Immature natural killer cell (primary cell): ENCODE data around the gene TCF4. TPM values are rescaled to one million over a fixed set of nuclear protein-coding genes. Genes with fewer than 3 reads are reported as not detected.

Experiments
- DNase-seq, 3 donors: peaks; one replicate each; pipeline ENCODE4 v3.0.0; 2022; ENCODE audit warnings: mixed read lengths in 1 of 3
- H3K27ac Mint-ChIP-seq, 6 donors: one replicate each; pipeline ENCODE4 v1.8.0; 2020; ENCODE audit warnings: mixed read lengths in 6 of 6, mild to moderate bottlenecking in 5 of 6, inconsistent platforms in 4 of 6, moderate library complexity in 3 of 6
- H3K27me3 Mint-ChIP-seq, 3 donors: one replicate each; pipeline ENCODE4 v1.8.0; 2020 to 2021; ENCODE audit warnings: low read depth in 3 of 3, mild to moderate bottlenecking in 3 of 3, mixed read lengths in 3 of 3, moderate library complexity in 3 of 3, inconsistent platforms in 1 of 3
- H3K36me3 Mint-ChIP-seq, 3 donors: one replicate each; pipeline ENCODE4 v1.8.0; 2020; ENCODE audit warnings: mixed read lengths in 3 of 3, inconsistent platforms in 2 of 3, mild to moderate bottlenecking in 2 of 3
- H3K4me1 Mint-ChIP-seq, 2 donors: one replicate each; pipeline ENCODE4 v1.8.0; 2020; ENCODE audit warnings: inconsistent platforms in 2 of 2, mild to moderate bottlenecking in 2 of 2, mixed read lengths in 2 of 2, moderate library complexity in 1 of 2
- H3K4me3 Mint-ChIP-seq, 5 donors: one replicate each; pipeline ENCODE4 v1.8.0; 2020; ENCODE audit warnings: mild to moderate bottlenecking in 5 of 5, mixed read lengths in 5 of 5, inconsistent platforms in 3 of 5, moderate library complexity in 3 of 5
- H3K9me3 Mint-ChIP-seq, 6 donors: one replicate each; pipeline ENCODE4 v1.8.0; 2020; ENCODE audit warnings: mild to moderate bottlenecking in 6 of 6, mixed read lengths in 6 of 6, inconsistent platforms in 4 of 6, moderate library complexity in 3 of 6
- polyA plus RNA-seq, 3 donors: library from polyadenylated mRNA; unstranded; fragments of 300-500 nt; fragmentation: Illumina TruSeq; gene quantifications; one replicate each; pipeline ENCODE4 v1.2.3, GENCODE V29; 2021

Gene TCF4
- polyA plus RNA-seq, 3 donors from 2014 or later, result 7.7 to 28.0 (median 17.6) TPM

- no peaks in the 10 kb centered on the region for H3K4me1 Mint-ChIP-seq
- H3K27ac Mint-ChIP-seq, result no peak overlapping the region
- H3K4me3 Mint-ChIP-seq, result no peak overlapping the region
- no peak for DNase-seq
- no peaks in the 10 kb centered on the region for H3K36me3 Mint-ChIP-seq
- H3K9me3 Mint-ChIP-seq, result no peaks in the 10 kb centered on the region
- peaks cover 0 to 7% (median 5%) of the 10 kb centered on the region in 3 donors for H3K27me3 Mint-ChIP-seq
Measured at GRCh38 chr18:55603775-55604174, 15.8 kb upstream of the TCF4 start.

DNA sequence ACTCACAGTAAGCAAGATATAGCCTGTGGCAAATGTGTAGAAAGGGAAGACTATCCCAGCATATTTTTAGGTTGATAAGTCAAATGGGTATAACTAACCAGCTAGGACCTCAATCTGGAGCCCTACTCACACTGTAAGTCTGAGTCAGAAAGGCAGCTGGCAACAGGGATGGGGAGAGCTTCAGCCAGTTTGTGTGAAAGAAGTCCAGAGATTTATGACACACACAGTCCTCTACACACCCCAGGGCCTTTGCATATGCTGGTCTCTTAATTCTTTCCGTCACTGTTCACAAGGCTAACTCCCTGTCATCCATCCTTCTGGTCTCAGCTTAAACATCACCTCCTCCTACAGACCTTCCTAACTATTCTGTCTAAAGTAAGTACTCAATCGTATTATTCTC lies 5.9 kb upstream of the TCF4 start:
- Mint-ChIP-seq H3K9me3 (no peaks in the 10 kb centered on the region), H3K27me3 (peaks cover 3 to 11% (median 4%) of the 10 kb centered on the region in 3 donors), H3K4me1 (peaks cover 11 to 17% of the 10 kb centered on the region in 2 donors), H3K36me3 (no peaks in the 10 kb centered on the region), H3K4me3 (no peak overlapping the region), H3K27ac (no peak overlapping the region)
- no peak for DNase-seq

- Mint-ChIP-seq H3K27ac (no peak overlapping the region), H3K36me3 (peaks cover 0 to 3% (median 0%) of the 10 kb centered on the region in 3 donors), H3K9me3 (peaks cover 0 to 5% (median 0%) of the 10 kb centered on the region in 6 donors), H3K4me1 (peaks cover 17 to 26% of the 10 kb centered on the region in 2 donors), H3K27me3 (peaks cover 6 to 18% (median 11%) of the 10 kb centered on the region in 3 donors), H3K4me3 (no peak overlapping the region)
- DNase-seq, result no peak
Measured at GRCh38 chr18:55592572-55592971, 4.6 kb upstream of the TCF4 start.

DNA sequence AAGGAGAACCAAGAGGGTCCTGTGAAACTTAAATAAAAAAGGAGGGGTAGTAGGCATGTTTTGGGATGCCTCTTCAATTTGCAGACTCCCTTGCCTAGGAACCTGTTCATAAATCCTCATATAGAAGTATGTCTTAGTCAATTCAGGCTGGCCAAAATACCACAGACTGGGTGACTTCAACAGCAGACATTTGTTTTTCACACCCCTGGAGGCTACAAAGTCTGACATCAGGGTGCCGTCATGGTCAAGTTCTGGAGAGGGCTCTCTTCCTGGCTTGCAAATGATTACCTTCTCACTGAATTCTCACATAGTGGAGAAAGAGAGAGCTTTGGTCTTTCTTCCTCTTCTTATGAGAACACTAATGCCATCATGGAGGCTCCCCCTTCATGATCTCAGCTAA lies 4.1 kb upstream of the TCF4 start:
- no peak overlapping the region for H3K4me3 Mint-ChIP-seq
- H3K4me1 Mint-ChIP-seq, result peaks cover 20 to 31% of the 10 kb centered on the region in 2 donors
- H3K27me3 Mint-ChIP-seq, result peaks cover 8 to 22% (median 14%) of the 10 kb centered on the region in 3 donors
- no peak overlapping the region for H3K27ac Mint-ChIP-seq
- DNase-seq, result no peak
- H3K36me3 Mint-ChIP-seq, result peaks cover 0 to 3% (median 0%) of the 10 kb centered on the region in 3 donors
- H3K9me3 Mint-ChIP-seq, result peaks cover 0 to 5% (median 0%) of the 10 kb centered on the region in 6 donors

- H3K4me1 Mint-ChIP-seq, result peaks cover 37 to 51% of the 10 kb centered on the region in 2 donors
- peak overlapping the region; percentile 88 to 99 (median 90) for H3K4me3 Mint-ChIP-seq
- DNase-seq, result peak; percentile 83 to 89 (median 88)
- H3K27me3 Mint-ChIP-seq, result peaks cover 12 to 31% (median 23%) of the 10 kb centered on the region in 3 donors
- H3K27ac Mint-ChIP-seq, result peak overlapping the region; percentile 67 to 91 (median 82)
- peaks cover 0 to 5% (median 0%) of the 10 kb centered on the region in 6 donors for H3K9me3 Mint-ChIP-seq
- peaks cover 0 to 3% (median 0%) of the 10 kb centered on the region in 3 donors for H3K36me3 Mint-ChIP-seq
Measured at GRCh38 chr18:55589625-55590291, 1.8 kb upstream of the TCF4 start.

DNA sequence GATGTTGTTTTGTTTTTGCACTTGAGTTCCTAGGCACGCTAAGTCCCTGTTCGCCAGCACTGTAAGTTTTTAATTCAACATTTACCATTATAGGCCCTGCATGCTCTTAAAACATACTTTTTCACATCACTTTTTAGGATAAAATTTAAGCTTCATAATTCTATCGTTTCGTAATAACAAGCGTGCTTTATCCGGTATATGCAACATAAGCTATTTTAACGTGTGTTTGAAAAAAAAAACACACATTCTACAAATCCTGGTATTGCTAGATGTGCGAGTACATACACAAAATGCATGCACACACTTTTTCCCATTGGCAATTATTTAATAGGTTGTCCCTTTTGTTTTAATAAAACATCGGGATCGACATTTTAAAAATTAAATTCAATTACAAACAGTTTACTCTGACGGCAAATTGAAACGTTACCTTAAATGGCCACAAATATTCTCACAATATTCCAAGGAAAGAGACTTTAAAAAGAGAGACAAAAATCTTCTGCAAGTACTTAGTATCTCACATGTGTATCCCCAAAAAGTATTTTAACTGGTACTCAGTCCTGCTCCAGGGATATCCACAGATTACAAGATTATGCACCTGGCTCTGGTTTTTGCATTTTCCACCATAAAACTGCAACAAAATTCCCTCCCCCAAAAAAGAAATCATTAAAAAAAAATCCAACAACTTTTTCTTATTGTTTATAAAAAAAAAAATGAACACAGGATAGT lies 1.0 kb upstream of the TCF4 start:
- Mint-ChIP-seq H3K4me1 (peaks cover 37 to 51% of the 10 kb centered on the region in 2 donors), H3K4me3 (peak overlapping the region; percentile 88 to 99 (median 90)), H3K36me3 (peaks cover 0 to 3% (median 0%) of the 10 kb centered on the region in 3 donors), H3K27ac (peak overlapping the region; percentile 70 to 91 (median 86)), H3K27me3 (peaks cover 12 to 31% (median 21%) of the 10 kb centered on the region in 3 donors), H3K9me3 (peaks cover 0 to 5% (median 0%) of the 10 kb centered on the region in 6 donors)
- DNase-seq, result no peak

DNA sequence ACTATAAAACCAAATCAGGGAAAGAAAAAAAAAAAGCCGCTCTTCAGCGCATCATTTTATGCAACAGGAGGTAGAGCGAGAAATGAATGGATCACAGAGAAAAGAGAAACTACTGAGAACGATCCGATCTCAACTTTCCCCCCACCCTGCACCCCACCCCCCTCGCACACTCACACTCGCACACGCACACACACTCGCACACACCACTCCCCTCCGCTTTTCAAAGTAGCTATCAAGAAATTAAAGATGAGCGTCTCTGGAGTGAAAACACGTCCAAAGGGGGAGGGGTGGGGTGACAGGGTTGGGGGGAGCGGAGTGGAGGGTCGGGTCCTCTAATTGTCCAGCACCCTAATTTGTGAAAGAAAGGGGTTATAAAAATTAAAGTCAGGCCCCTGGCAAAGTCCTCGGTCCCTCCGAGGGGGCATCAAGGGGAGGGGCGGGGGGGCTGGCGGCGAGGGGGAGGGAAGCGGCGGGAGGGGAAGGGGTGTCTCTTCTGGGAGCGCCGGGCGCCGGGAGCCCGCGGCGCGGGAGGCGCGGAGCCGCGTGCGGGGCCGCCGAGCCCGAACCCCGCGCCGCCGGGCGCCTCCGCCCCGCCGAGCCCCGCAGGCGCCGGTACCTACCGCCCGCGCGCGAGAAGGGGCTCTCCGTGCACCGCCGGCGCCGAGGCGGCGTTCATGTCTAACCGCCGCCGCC lies 428 bp downstream of the TCF4 start:
- peaks cover 37 to 51% of the 10 kb centered on the region in 2 donors for H3K4me1 Mint-ChIP-seq
- peak overlapping the region in 5 of 6 donors; percentile 71 to 92 (median 84) for H3K27ac Mint-ChIP-seq
- H3K27me3 Mint-ChIP-seq, result peaks cover 12 to 30% (median 21%) of the 10 kb centered on the region in 3 donors
- no peak for DNase-seq
- peaks cover 0 to 5% (median 0%) of the 10 kb centered on the region in 6 donors for H3K9me3 Mint-ChIP-seq
- peak overlapping the region; percentile 92 to 99 (median 97) for H3K4me3 Mint-ChIP-seq
- peaks cover 0 to 3% (median 0%) of the 10 kb centered on the region in 3 donors for H3K36me3 Mint-ChIP-seq

DNA sequence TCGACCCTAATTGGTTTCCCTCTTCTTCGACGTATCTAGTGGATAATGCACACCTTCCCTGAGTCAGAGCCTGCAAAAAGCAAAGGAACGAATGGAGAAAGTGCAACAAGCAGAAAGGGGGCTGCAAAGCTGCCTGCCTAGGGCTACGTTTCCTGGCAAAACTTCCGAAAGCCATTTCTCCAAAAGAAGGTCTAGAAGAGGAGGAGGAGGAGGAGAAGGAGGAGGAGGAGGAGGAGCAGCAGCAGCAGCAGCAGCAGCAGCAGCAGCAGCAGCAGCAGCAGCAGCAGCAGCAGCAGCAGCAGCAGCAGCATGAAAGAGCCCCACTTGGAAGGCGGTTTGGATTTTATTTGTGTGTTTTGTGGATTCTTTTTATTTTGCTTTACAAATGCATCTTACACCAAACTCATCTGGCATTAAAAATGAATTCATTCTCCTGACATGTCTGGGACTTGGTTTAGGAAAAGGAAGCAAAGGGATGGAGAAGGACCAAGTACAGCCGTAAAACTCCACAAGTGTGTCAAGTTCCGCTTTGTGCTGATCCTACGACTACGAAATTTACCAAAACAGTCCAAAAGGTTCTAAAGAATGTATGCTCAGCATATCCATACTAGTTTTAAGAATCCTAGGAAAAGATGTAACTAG lies 2.0 kb downstream of the TCF4 start:
- no peak for DNase-seq
- Mint-ChIP-seq H3K36me3 (peaks cover 0 to 3% (median 0%) of the 10 kb centered on the region in 3 donors), H3K9me3 (peaks cover 0 to 5% (median 0%) of the 10 kb centered on the region in 6 donors), H3K27me3 (peaks cover 14 to 27% (median 21%) of the 10 kb centered on the region in 3 donors), H3K27ac (peak overlapping the region in 2 of 6 donors; percentile 15 to 34), H3K4me1 (peaks cover 37 to 51% of the 10 kb centered on the region in 2 donors), H3K4me3 (peak overlapping the region; percentile 92 to 97 (median 95))

DNA sequence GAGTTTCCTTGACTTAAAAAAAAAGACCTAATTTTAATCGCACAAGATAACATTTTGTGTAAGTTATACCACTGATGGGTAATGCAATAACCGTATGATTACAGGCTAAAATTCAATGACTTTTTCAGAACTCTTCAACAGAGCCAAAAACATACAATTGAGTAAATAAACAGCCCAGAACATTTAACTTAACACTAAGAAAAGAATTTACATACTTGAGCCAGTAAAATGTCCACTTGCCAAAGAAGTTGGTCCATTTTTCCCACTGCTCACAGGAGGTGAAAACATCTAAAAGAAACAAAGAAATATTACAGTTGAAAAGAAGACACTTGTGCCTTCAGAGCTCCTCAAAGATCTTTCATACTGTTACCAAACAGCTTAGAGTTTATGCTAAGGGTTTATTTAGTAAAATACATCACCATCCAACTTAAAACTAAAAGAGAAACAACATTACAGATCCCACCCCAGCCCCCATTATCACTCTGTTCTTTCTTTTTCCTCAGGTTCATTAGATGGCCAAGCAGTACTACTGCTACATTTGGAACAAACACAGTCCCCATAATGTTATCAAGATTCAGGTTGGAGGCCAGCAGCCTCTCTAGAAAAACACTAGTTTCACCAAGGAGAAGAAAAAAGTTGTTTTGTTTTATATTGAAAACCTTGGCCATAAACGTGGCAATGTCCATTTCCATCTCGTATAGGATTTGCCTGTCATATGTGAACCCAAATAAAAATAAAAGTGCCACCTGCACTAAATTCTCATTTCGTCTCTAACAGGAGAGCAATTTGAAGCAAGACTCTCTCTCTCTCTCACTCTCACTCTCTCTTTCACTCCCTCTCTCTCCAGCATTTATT lies 2.7 kb downstream of the TCF4 start:
- H3K27me3 Mint-ChIP-seq, result peaks cover 14 to 27% (median 21%) of the 10 kb centered on the region in 3 donors
- DNase-seq, result no peak
- peaks cover 0 to 5% (median 0%) of the 10 kb centered on the region in 6 donors for H3K9me3 Mint-ChIP-seq
- peaks cover 0 to 3% (median 0%) of the 10 kb centered on the region in 3 donors for H3K36me3 Mint-ChIP-seq
- H3K4me1 Mint-ChIP-seq, result peaks cover 37 to 47% of the 10 kb centered on the region in 2 donors
- H3K4me3 Mint-ChIP-seq, result peak overlapping the region; percentile 69 to 97 (median 95)
- H3K27ac Mint-ChIP-seq, result peak overlapping the region in 1 of 6 donors; percentile 13

GRCh38 chr18:55584201-55584600 lies 3.8 kb downstream of the TCF4 start:
- Mint-ChIP-seq H3K27ac (no peak overlapping the region), H3K4me1 (peaks cover 29 to 36% of the 10 kb centered on the region in 2 donors), H3K4me3 (no peak overlapping the region), H3K9me3 (peaks cover 0 to 5% (median 0%) of the 10 kb centered on the region in 6 donors), H3K27me3 (peaks cover 14 to 19% (median 19%) of the 10 kb centered on the region in 3 donors), H3K36me3 (peaks cover 0 to 3% (median 0%) of the 10 kb centered on the region in 3 donors)
- DNase-seq, result no peak

DNA sequence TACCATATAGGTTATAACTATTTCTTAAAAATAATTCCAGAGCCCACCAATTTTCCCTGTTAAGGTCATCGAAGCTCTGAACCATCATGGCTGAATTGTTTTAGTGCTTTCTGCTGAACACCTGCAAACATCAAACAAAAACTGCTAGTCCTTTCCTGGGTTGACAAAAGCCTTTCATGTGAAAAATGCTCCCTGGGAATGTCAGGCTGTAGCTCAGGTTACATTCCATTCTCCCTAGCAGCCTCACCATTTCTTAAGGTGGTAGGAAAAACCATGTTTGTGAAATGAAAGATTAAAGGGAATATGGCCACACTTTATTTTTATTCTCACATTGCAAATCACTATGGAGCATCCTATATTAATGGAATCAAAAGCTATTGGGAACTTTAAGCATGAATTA lies 5.7 kb downstream of the TCF4 start:
- no peak overlapping the region for H3K27ac Mint-ChIP-seq
- H3K4me1 Mint-ChIP-seq, result peaks cover 18 to 22% of the 10 kb centered on the region in 2 donors
- H3K4me3 Mint-ChIP-seq, result no peak overlapping the region
- DNase-seq, result no peak
- no peaks in the 10 kb centered on the region for H3K9me3 Mint-ChIP-seq
- peaks cover 8 to 11% (median 11%) of the 10 kb centered on the region in 3 donors for H3K27me3 Mint-ChIP-seq
- no peaks in the 10 kb centered on the region for H3K36me3 Mint-ChIP-seq

DNA sequence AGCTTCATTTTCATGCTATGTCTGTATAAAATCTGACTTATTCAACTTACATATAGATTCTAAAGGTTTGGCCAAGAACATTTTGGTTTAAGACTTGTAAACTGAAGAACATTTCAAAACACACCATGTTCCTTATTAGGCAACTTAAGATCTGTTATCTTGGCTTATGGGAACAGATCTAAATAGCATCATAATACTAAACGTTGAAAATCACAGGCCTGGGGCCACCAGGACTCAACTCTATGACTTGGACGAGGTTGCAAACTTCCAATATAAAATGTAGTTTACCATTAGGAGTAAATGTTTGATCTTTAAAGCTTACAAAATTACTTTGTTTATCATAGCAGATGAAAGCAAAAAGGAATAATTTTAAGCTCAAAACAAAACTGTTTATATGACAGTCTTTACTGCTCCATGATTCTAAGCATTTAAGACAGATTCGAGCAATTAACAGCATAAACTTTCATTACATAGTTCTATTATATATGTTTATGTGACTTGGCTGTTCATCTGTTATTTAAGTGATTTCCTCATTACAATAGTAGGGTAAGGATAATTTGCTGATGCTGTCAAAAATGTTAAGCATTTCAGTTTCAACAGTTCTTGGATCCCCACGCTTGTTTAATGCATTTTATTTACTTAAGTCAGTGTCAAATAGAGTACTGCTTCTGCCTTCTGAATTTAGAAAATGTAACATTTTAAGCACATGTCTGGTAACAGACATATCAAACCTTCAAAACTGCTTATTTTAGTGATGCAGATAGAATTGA lies 8.3 kb downstream of the TCF4 start:
- Mint-ChIP-seq H3K27ac (no peak overlapping the region), H3K27me3 (peaks cover 0 to 2% (median 0%) of the 10 kb centered on the region in 3 donors), H3K4me1 (no peaks in the 10 kb centered on the region), H3K4me3 (no peak overlapping the region), H3K36me3 (no peaks in the 10 kb centered on the region), H3K9me3 (no peaks in the 10 kb centered on the region)
- DNase-seq, result no peak
